Smooth muscle cell (in vitro differentiated cells): ENCODE results near the gene RFXANK. TPM values are rescaled to one million over a fixed set of nuclear protein-coding genes. Genes with fewer than 3 reads are reported as not detected.
"Not testable (repeated sequence)": the region's sequence is repeated elsewhere in the genome, so short reads cannot be mapped to it uniquely, and the experiment has no call there.

Experiments
- DNase-seq: peaks from one replicate; lab custom pipeline; 2025; ENCODE audit not compliant: unreplicated experiment; lab: John Stamatoyannopoulos, UW
- H2AFZ ChIP-seq: fragments of 200-600 bp; sonication (generic); 2 replicates; pipeline ENCODE4 v1.6.0; 2016; ENCODE audit warnings: antibody characterized with exemption, low read depth, mild to moderate bottlenecking
- H3F3A ChIP-seq: fragments of 200-600 bp; sonication (generic); 2 replicates; pipeline ENCODE4 v1.6.0; 2017; ENCODE audit warnings: antibody characterized with exemption, low read depth
- H3K27ac ChIP-seq: fragments of 200-600 bp; sonication (generic); 2 replicates; pipeline ENCODE4 v1.5.1; 2016; ENCODE audit warnings: low read depth, mild to moderate bottlenecking
- H3K27me3 ChIP-seq: fragments of 200-600 bp; sonication (generic); 2 replicates; pipeline ENCODE4 v1.6.1; 2016; ENCODE audit warnings: low read depth, mild to moderate bottlenecking
- H3K36me3 ChIP-seq: fragments of 200-600 bp; sonication (generic); 2 replicates; pipeline ENCODE4 v1.5.1; 2016; ENCODE audit warnings: low read depth
- H3K4me1 ChIP-seq: fragments of 200-600 bp; sonication (generic); 2 replicates; pipeline ENCODE4 v1.5.1; 2016; ENCODE audit warnings: low read depth
- H3K4me2 ChIP-seq: fragments of 200-600 bp; sonication (generic); 2 replicates; pipeline ENCODE4 v1.6.0; 2016; ENCODE audit warnings: mild to moderate bottlenecking
- H3K4me3 ChIP-seq: fragments of 200-600 bp; sonication (generic); 2 replicates; pipeline ENCODE4 v1.5.1; 2016; ENCODE audit warnings: mild to moderate bottlenecking
- H3K79me2 ChIP-seq: fragments of 200-600 bp; sonication (generic); 2 replicates; pipeline ENCODE4 v1.6.0; 2016; ENCODE audit warnings: low read depth, mild to moderate bottlenecking
- H3K9ac ChIP-seq: fragments of 200-600 bp; sonication (generic); 2 replicates; pipeline ENCODE4 v1.6.0; 2016; ENCODE audit warnings: low read depth
- H3K9me3 ChIP-seq: fragments of 200-600 bp; sonication (generic); replicated peaks from 2 replicates; pipeline ENCODE4 v1.5.1; 2016; ENCODE audit warnings: low read depth
- H4K20me1 ChIP-seq: fragments of 200-600 bp; sonication (generic); 2 replicates; pipeline ENCODE4 v1.6.0; 2016; ENCODE audit warnings: low read depth
- CTCF ChIP-seq: fragments of 200-600 bp; sonication (generic); IDR thresholded peaks from 2 replicates; pipeline ENCODE4 v1.5.1; 2017; ENCODE audit warnings: borderline replicate concordance, mild to moderate bottlenecking, antibody characterized with exemption; ENCODE audit not compliant: insufficient read depth, poor library complexity, severe bottlenecking
- WGBS: methylation state at CpG from one replicate; pipeline ENCODE4 v1.1.7; 2016; ENCODE audit warnings: low lambda C conversion rate; 5-methylcytosine and 5-hydroxymethylcytosine counted together
- polyA plus RNA-seq: library from polyadenylated mRNA; unstranded; fragments of >200 nt; fragmentation: Nextera tagmentation; extraction: Ambion mirVana; gene quantifications from 2 replicates; pipeline ENCODE4 v1.2.1, GENCODE V29; 2016
- total RNA-seq: library from RNA; depleted of rRNA; stranded (reverse); fragments of >200 nt; gene quantifications from 2 replicates; pipeline ENCODE4 v1.2.3, GENCODE V29; 2014

Gene RFXANK
- total and polyA plus RNA-seq, 2 experiments from 2014 or later = 59.6 to 94.8 TPM

DNA sequence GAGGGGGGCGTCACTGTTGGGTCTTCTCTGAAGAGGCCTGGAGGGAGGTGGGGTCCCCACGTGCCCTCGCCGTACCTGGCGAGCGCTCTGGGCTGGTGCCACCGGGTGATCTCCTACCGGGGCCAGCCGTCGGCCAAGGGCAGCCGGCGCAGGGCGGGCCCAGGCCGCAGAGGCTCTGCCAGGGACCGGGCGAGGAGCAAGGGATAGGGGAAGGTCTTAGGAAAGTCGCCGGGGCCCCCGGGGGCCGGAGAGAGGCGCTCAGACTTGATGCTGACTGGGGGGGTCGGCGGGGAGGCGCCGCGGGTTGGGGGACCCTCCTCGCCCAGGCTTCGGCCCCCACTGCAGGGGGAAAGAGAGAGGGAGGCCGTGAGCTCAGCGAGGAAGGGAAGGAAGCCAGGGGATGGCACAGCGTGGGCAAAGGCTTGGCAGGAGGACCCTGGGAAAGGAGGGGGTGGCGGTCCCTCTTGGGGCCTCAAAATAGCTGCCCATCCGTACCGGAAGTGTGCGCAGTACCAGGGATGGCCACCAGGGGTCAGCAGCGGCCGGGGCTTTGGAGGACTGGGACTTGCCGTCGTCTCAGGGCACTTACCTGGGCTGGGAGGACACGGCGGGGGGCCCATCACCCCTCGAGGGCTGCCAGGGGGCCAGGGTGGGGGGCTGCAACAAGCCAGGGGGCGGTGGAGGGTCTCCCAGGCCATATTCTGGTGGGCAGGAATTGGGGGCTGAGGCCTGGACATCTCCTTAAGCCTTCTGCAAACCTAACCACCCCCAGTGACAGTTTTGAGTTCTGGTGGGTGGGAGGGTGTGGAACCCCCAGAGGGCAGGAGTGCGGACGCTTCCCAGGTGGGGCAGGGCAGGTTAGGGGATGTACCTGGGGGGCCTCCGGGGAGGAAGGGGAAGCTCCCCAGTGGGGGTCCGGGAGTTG is 46.1 kb upstream of the RFXANK start:
- no peaks in the 10 kb centered on the region for H3K9me3 ChIP-seq
- H3K4me1 ChIP-seq = no peaks in the 10 kb centered on the region
- DNase-seq = peak; percentile 61
- TF ChIP-seq CTCF = peak; percentile 96
- no peak overlapping the region for H2AFZ ChIP-seq
- no peaks in the 10 kb centered on the region for H4K20me1 ChIP-seq
- no peak overlapping the region for H3K27ac ChIP-seq
- 44% methylated on average over 38 of the region's 47 CpGs for WGBS
- no peaks in the 10 kb centered on the region for H3K36me3 ChIP-seq
- no peaks in the 10 kb centered on the region for H3K79me2 ChIP-seq
- H3K4me2 ChIP-seq = no peak overlapping the region
- no peak overlapping the region for H3K9ac ChIP-seq
- no peak overlapping the region for H3K4me3 ChIP-seq
- H3F3A ChIP-seq = no peaks in the 10 kb centered on the region
- no peaks in the 10 kb centered on the region for H3K27me3 ChIP-seq

DNA sequence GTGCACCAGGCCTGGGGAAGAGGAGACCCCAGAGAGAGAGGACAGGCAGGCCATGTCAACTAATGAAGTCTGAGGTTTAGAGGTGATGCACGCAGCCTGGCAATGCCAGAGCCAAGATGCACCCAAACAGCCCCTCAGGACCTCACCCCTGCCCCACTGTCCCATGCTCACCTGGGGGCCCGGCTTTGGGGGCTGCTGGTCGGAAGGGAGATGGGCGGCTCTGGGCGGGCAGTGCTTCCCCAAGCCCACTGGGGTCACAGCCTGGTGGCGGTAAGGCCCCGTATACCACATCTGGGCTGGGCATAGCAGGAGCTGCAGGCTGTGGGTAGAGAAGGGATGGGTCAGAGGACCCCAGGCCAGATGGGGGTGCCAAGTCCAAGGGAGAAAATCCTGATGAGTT is 45.2 kb upstream of the RFXANK start:
- TF ChIP-seq CTCF = no peak

GRCh38 chr19:19147344-19147743 is 44.7 kb upstream of the RFXANK start:
- no peaks in the 10 kb centered on the region for H3K9me3 ChIP-seq
- no peak for DNase-seq
- H3K27me3 ChIP-seq = no peaks in the 10 kb centered on the region
- H3K27ac ChIP-seq = no peak overlapping the region
- no peak overlapping the region for H2AFZ ChIP-seq
- no peak for TF ChIP-seq CTCF
- H3K36me3 ChIP-seq = no peaks in the 10 kb centered on the region
- H3K4me2 ChIP-seq = no peak overlapping the region
- no peaks in the 10 kb centered on the region for H3F3A ChIP-seq
- no peak overlapping the region for H3K4me3 ChIP-seq
- H3K4me1 ChIP-seq = no peaks in the 10 kb centered on the region
- no peaks in the 10 kb centered on the region for H3K79me2 ChIP-seq
- no peak overlapping the region for H3K9ac ChIP-seq
- no peaks in the 10 kb centered on the region for H4K20me1 ChIP-seq
- 92% methylated on average over 5 of the region's 5 CpGs for WGBS

More for the DNA sequence above, 45.2 kb upstream of the RFXANK start:
- Histone ChIP-seq H3K36me3 (no peaks in the 10 kb centered on the region), H4K20me1 (no peaks in the 10 kb centered on the region), H3K4me2 (no peak overlapping the region), H3K27ac (no peak overlapping the region), H3K9ac (no peak overlapping the region), H3K27me3 (no peaks in the 10 kb centered on the region), H3K4me1 (no peaks in the 10 kb centered on the region), H2AFZ (no peak overlapping the region), H3K79me2 (no peaks in the 10 kb centered on the region), H3K4me3 (no peak overlapping the region), H3F3A (no peaks in the 10 kb centered on the region), H3K9me3 (no peaks in the 10 kb centered on the region)
- no peak for DNase-seq
- WGBS = 93% methylated on average over 7 of the region's 7 CpGs

DNA sequence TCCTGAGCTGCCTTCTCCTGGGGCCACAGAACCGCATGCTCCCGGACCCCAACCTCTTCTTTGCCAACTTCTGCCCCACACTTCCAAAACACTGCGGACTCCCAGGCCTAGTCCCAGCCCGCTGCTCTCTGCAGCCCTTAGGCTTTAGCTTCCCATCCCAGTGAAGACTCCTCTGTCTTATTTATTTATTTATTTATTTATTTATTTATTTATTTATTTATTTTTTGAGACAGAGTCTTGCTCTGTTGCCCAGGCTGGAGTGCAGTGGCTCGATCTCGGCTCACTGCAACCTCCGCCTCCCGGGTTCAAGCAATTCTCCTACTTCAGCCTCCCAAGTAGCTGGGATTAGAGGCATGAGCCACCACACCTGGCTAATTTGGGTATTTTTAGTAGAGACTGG is 43.6 kb upstream of the RFXANK start:
- H3K9ac ChIP-seq, H3K79me2 ChIP-seq, H4K20me1 ChIP-seq, H3K9me3 ChIP-seq, H3K4me3 ChIP-seq, H2AFZ ChIP-seq, H3K27me3 ChIP-seq, H3K4me1 ChIP-seq, DNase-seq, H3K4me2 ChIP-seq, H3K27ac ChIP-seq, H3F3A ChIP-seq, H3K36me3 ChIP-seq: not testable (repeated sequence)
- WGBS = 96% methylated on average over 8 of the region's 8 CpGs
